Peyer's patch (tissue), 4 donors: ENCODE measurements around the gene CDK15. TPM values are rescaled to one million over a fixed set of nuclear protein-coding genes. Genes with fewer than 3 reads are reported as not detected.

ENCODE experiments used
- DNase-seq, 3 donors: peaks; one replicate each; pipeline ENCODE4 v3.0.0-alpha.2; 2017 to 2019
- H3K27ac ChIP-seq, 4 donors: fragments of 200-600 bp; sonication (generic); one replicate each; pipeline ENCODE4 v1.5.1; 2016 to 2019
- H3K27me3 ChIP-seq, 2 donors: fragments of 200-600 bp; sonication (generic); one replicate each; pipeline ENCODE4 v1.5.1; 2019
- H3K36me3 ChIP-seq, 3 donors: fragments of 200-600 bp; sonication (generic); one replicate each; pipeline ENCODE4 v1.5.1; 2016 to 2019
- H3K4me1 ChIP-seq, 4 donors: fragments of 200-600 bp; sonication (generic); one replicate each; pipeline ENCODE4 v1.5.1; 2016 to 2019
- H3K4me3 ChIP-seq, 4 donors: fragments of 200-600 bp; sonication (generic); 1 replicate in 3 of 4; 2 replicates in 1 of 4; pipeline ENCODE4 v1.5.1; 2016 to 2019; ENCODE audit warnings: mild to moderate bottlenecking in 1 of 4
- H3K9me3 ChIP-seq, 4 donors: fragments of 200-600 bp; sonication (generic); one replicate each; pipeline ENCODE4 v1.5.1; 2016 to 2019; ENCODE audit warnings: mild to moderate bottlenecking in 1 of 4
- POLR2A ChIP-seq, 2 donors: fragments of 450-650 bp; IDR thresholded peaks; one replicate each; pipeline ENCODE4 v1.5.1; 2017; ENCODE audit warnings: antibody characterized with exemption in 2 of 2, mild to moderate bottlenecking in 2 of 2, moderate library complexity in 2 of 2
- total RNA-seq, 4 donors: library from RNA; depleted of rRNA; stranded (reverse); fragments of >200 nt; gene quantifications; one replicate each; pipeline ENCODE4 v1.1.0, GENCODE V29; 2016
- TF ChIP-seq, protein P1 (sequence below), 6 experiments: fragments of 450-650 bp in 4 of 6; fragments of 200-600 bp in 2 of 6; sonication (generic) in 1 of 6; IDR thresholded peaks; one replicate each; pipeline ENCODE4 v1.5.1; 2017 to 2019; ENCODE audit warnings: antibody characterized with exemption in 6 of 6, mild to moderate bottlenecking in 3 of 6, moderate library complexity in 1 of 6

The CDK15 gene
- total RNA-seq, 4 donors from 2014 or later: 0.27 to 9.9 (median 1.0) TPM; not detected in 1

DNA sequence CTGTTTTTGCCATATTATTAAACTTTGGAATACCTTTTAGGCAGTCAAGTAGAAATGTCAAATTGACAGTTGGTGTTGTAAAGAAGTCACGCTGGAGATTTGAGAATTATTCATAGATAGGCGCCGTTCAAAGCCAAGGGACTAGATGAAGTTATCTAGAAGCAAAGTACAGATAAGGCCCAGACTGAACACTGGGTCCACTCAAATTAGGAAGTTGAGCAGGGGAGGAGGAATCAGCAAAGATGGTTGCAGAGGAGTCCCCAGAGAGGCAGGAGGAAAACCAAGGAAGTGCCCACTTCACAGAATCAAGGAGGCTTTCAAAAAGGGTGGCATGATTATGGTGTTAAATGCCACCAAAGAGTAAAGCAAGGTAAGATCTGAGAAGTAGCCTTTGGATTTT is 16.0 kb upstream of the CDK15 start:
- no peaks in the 10 kb centered on the region for H3K9me3 ChIP-seq
- no peak overlapping the region for H3K27ac ChIP-seq
- no peak overlapping the region for H3K4me3 ChIP-seq
- no peaks in the 10 kb centered on the region for H3K36me3 ChIP-seq
- no peaks in the 10 kb centered on the region for H3K27me3 ChIP-seq
- TF ChIP-seq, protein P1, sequence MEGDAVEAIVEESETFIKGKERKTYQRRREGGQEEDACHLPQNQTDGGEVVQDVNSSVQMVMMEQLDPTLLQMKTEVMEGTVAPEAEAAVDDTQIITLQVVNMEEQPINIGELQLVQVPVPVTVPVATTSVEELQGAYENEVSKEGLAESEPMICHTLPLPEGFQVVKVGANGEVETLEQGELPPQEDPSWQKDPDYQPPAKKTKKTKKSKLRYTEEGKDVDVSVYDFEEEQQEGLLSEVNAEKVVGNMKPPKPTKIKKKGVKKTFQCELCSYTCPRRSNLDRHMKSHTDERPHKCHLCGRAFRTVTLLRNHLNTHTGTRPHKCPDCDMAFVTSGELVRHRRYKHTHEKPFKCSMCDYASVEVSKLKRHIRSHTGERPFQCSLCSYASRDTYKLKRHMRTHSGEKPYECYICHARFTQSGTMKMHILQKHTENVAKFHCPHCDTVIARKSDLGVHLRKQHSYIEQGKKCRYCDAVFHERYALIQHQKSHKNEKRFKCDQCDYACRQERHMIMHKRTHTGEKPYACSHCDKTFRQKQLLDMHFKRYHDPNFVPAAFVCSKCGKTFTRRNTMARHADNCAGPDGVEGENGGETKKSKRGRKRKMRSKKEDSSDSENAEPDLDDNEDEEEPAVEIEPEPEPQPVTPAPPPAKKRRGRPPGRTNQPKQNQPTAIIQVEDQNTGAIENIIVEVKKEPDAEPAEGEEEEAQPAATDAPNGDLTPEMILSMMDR (IDR thresholded peaks at IDR 0.05): no peak
- no peak for TF ChIP-seq POLR2A (IDR thresholded peaks at IDR 0.05)
- DNase-seq: no peak
- H3K4me1 ChIP-seq: no peaks in the 10 kb centered on the region

DNA sequence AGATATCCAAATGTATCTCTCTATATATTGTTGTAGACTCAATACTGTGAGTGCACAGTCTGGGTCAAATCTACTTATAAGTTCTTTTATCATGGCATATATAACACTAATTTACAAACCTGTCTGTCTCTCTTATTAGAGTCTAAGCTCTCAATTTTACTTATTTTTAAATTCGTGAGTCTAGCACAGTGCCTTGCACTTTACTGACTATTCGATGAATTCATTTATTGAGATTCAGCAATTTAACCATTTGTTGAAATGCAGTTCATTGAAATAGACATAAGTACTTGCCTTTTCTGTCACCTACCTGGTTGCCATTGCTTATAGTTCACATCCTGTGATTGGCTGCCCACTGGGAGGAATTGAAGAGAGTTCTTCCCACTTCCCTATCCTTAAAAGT is 15.3 kb upstream of the CDK15 start:
- DNase-seq: no peak
- H3K9me3 ChIP-seq: no peaks in the 10 kb centered on the region
- TF ChIP-seq, protein P1 (IDR thresholded peaks at IDR 0.05): no peak
- no peak for TF ChIP-seq POLR2A (IDR thresholded peaks at IDR 0.05)
- H3K4me1 ChIP-seq: no peaks in the 10 kb centered on the region
- no peaks in the 10 kb centered on the region for H3K36me3 ChIP-seq
- no peak overlapping the region for H3K4me3 ChIP-seq
- no peaks in the 10 kb centered on the region for H3K27me3 ChIP-seq
- no peak overlapping the region for H3K27ac ChIP-seq

DNA sequence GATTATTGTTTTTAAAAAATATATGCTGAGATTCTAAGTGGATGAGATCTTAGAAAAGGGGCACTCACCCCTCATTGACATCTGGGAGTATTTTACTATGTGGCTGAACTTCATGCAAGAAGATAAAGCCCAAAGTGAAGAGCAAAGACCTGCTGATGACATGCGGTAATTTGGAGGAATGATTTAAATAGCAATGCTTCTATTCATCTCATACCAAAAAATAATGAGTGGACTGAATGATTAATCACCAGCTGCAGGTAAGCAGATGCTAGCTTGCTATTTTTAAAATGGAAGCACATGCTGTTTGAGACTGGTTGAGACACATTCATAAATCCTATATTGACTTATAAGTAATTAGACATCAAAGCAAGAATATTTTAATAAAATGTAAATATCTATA is 12.7 kb upstream of the CDK15 start:
- no peaks in the 10 kb centered on the region for H3K9me3 ChIP-seq
- TF ChIP-seq POLR2A (IDR thresholded peaks at IDR 0.05): no peak
- TF ChIP-seq, protein P1 (IDR thresholded peaks at IDR 0.05): no peak
- H3K27ac ChIP-seq: no peak overlapping the region
- DNase-seq: no peak
- H3K4me1 ChIP-seq: no peaks in the 10 kb centered on the region
- no peak overlapping the region for H3K4me3 ChIP-seq
- H3K36me3 ChIP-seq: no peaks in the 10 kb centered on the region
- H3K27me3 ChIP-seq: no peaks in the 10 kb centered on the region

DNA sequence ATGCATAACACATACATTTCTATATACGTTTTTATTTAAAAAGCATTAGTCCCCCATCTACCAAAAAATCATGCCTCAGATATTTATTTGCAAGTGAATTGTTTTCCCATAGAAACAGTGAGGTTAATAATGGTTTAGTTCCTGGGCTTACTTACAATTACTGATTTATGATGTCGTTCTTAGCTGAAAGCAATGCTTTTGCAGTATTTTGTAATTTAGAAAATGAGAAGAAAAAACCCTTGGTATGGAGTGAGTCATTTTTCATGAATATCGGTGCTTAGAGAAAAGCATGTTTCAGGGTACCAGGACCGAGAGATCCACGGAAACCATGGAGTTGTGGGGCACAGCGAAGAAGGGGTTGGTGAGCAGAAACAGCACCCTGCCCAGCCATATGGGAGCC is 12.0 kb upstream of the CDK15 start:
- Histone ChIP-seq H3K36me3 (no peaks in the 10 kb centered on the region), H3K4me1 (no peaks in the 10 kb centered on the region), H3K27ac (no peak overlapping the region), H3K9me3 (no peaks in the 10 kb centered on the region), H3K27me3 (no peaks in the 10 kb centered on the region), H3K4me3 (no peak overlapping the region)
- no peak for DNase-seq
- no peak for TF ChIP-seq POLR2A (IDR thresholded peaks at IDR 0.05)
- TF ChIP-seq, protein P1 (IDR thresholded peaks at IDR 0.05): no peak

DNA sequence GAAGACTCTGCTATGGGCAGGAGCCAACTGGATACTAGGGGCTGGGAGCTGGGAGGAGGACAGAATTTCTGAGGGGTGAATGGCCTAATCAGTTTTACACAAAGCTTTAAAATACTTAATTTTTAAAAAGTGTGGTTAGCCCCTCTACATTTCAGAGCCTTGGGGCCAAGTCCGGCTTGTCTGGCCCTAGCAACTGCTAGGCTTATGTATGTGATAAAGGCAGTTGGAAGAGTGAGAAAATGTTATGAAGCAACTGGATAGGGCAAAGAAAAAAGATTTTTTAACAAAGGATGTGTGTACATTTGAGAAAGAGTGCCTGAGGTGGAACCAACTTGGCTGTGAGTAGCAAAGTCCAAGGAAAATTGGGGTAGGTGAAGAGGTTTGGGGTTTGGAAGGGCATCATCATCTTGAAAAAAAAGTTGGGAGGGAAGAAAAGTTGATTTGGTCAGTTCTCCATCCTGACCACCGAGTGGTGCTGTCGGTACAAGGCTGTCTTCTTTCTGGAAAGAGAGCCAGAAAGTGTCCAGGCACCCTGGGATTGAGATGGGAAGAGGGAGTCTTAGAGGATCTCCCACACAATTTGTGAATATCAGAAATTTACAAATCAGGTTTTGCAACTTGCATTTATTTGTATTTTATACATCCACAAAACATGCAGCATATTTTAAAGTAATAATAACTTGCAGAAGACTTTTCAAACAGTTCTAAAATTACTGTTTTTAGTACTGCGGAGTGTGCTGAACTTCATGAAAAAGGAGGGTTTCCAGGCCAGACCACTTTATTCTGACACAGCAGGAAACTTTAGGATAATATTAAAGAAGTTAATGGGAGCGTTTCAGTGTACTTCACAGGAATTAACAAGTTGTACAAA is 10.5 kb upstream of the CDK15 start:
- DNase-seq: no peak
- no peaks in the 10 kb centered on the region for H3K36me3 ChIP-seq
- H3K27ac ChIP-seq: no peak overlapping the region
- no peaks in the 10 kb centered on the region for H3K4me1 ChIP-seq
- H3K4me3 ChIP-seq: no peak overlapping the region
- H3K9me3 ChIP-seq: no peaks in the 10 kb centered on the region
- H3K27me3 ChIP-seq: no peaks in the 10 kb centered on the region
- no peak for TF ChIP-seq POLR2A (IDR thresholded peaks at IDR 0.05)
- TF ChIP-seq, protein P1 (IDR thresholded peaks at IDR 0.05): peak in 4 of 6 experiments; percentile 34 to 64 (median 54)
